ENCODE data around the gene RASA3. TPM values are rescaled to one million over a fixed set of nuclear protein-coding genes. Genes with fewer than 3 reads are reported as not detected.

The RASA3 gene
- total RNA-seq, 1 donor from 2014 or later = 41.1 TPM

DNA sequence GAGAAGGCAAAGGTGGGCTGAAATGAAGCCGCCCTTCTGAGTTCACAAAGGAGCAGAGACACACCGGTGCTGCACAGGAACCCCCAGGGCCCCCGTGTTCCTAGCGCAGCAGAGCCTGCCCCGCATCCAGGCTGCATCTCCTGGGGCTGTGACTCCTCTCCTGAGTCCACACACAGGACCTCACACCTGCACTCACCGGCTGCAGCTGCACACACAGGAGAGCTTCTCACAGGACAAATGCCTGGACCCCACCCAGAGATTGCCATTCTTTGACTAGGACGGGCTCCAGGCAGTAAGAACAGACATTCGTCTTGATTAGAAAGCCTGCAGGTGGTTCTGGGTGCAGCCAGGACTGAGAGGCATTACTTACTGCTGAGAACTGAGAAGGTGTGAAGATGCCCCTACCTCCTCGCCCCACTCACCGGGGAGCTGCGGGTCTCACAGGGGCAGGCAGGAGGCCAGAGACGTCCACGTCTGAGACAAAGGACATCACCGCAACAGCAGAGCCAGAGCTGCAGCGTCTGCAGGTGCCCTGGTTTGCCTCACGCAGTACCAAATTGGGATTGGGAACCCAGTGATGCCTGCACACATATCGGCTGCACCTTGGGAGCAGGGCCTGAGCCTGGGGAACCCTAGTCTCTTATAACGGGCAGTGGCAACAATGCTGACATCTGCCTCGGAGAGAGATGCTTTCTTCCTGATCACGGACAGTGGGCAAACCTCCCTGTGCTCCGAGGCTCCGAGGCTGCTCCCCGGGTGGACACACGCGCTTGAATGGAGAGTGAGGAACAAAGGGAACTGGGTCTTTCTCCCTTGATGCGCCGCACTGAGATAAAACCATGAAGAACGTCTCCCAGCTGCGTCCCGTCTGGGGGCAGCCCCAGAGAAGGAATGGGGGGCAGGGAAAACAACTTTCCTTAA lies 50.4 kb downstream of the RASA3 start:
- Histone ChIP-seq H3K4me3 (ENCODE audit: insufficient read depth, low read depth, low read length) (no peak overlapping the region), H3K9me3 (ENCODE audit: insufficient read depth, low read depth, low read length) (no peaks in the 10 kb centered on the region), H3K27ac (ENCODE audit: low read depth, low read length) (no peak overlapping the region), H3K4me2 (ENCODE audit: low read length) (no peak overlapping the region), H3K36me3 (ENCODE audit: insufficient read depth, low read length) (no peaks in the 10 kb centered on the region), H3K9ac (ENCODE audit: low read length) (no peak overlapping the region), H3K79me2 (ENCODE audit: insufficient read depth, low read length) (peaks cover 64% of the 10 kb centered on the region), H3K4me1 (ENCODE audit: insufficient read depth, low read length) (peaks cover 20% of the 10 kb centered on the region), H2AFZ (ENCODE audit: low read depth, low read length) (no peak overlapping the region), H3K27me3 (ENCODE audit: insufficient read depth, low read length) (no peaks in the 10 kb centered on the region), H4K20me1 (ENCODE audit: insufficient read depth, low read length) (peaks cover 64% of the 10 kb centered on the region)
- H3K4me1 Mint-ChIP-seq (ENCODE audit: low read depth, unreplicated experiment) = peaks cover 9% of the 10 kb centered on the region
- no peak for FAIRE-seq
- no peak overlapping the region for H3K4me3 Mint-ChIP-seq (ENCODE audit: unreplicated experiment)
- no peak overlapping the region for H3K27ac Mint-ChIP-seq (ENCODE audit: unreplicated experiment)
- DNase-seq (ENCODE audit: low read depth) = no peak
- no peaks in the 10 kb centered on the region for H3K9me3 Mint-ChIP-seq (ENCODE audit: unreplicated experiment)
- peaks cover 24% of the 10 kb centered on the region for H3K36me3 Mint-ChIP-seq (ENCODE audit: low read depth, unreplicated experiment)
- no peaks in the 10 kb centered on the region for H3K27me3 Mint-ChIP-seq (ENCODE audit: low read depth, unreplicated experiment)
- TF ChIP-seq, protein P1, sequence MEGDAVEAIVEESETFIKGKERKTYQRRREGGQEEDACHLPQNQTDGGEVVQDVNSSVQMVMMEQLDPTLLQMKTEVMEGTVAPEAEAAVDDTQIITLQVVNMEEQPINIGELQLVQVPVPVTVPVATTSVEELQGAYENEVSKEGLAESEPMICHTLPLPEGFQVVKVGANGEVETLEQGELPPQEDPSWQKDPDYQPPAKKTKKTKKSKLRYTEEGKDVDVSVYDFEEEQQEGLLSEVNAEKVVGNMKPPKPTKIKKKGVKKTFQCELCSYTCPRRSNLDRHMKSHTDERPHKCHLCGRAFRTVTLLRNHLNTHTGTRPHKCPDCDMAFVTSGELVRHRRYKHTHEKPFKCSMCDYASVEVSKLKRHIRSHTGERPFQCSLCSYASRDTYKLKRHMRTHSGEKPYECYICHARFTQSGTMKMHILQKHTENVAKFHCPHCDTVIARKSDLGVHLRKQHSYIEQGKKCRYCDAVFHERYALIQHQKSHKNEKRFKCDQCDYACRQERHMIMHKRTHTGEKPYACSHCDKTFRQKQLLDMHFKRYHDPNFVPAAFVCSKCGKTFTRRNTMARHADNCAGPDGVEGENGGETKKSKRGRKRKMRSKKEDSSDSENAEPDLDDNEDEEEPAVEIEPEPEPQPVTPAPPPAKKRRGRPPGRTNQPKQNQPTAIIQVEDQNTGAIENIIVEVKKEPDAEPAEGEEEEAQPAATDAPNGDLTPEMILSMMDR (IDR thresholded peaks at IDR 0.05; ENCODE audit: insufficient read depth, low read depth, low read length) = no peak
- no peak for TF ChIP-seq EZH2 (IDR thresholded peaks at IDR 0.05; ENCODE audit: insufficient read depth, low read length)

DNA sequence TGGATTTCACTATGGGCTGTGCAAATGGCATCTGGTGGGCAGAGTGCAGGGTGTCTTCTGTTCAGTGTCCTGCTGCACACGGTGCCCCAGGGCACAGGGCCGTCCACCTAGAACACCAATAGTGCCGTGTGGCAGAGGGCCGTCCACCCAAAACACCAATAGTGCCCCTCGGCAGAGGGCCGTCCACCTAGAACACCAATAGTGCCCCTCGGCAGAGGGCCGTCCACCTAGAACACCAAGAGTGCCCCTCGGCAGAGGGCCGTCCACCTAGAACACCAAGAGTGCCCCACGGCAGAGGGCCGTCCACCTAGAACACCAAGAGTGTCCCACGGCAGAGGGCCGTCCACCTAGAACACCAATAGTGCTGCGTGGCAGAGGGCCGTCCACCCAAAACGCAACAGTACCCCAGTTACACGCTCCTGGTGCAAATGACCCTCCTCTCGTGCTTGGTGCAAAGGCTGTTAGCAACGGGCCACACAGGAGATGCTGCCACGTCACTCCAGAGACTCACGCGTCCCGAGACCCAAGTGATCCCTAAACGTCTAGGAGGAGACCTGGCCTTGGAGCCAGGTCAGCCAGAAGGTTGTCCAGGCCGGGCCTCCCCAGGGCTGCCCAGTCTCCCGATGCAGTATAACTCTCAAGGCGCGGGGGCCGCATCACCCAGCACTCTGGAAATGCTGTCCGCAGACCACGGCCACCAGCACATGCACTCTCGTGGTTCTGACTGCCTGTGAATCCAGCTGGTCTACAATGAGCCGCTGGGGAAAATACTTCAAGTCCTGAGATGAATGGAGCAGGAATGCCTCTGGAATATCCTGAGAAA lies 51.5 kb downstream of the RASA3 start:
- peaks cover 9% of the 10 kb centered on the region for H3K4me1 Mint-ChIP-seq (ENCODE audit: low read depth, unreplicated experiment)
- H3K27me3 ChIP-seq (ENCODE audit: insufficient read depth, low read length) = no peaks in the 10 kb centered on the region
- H3K4me3 Mint-ChIP-seq (ENCODE audit: unreplicated experiment) = no peak overlapping the region
- TF ChIP-seq, protein P1 (IDR thresholded peaks at IDR 0.05; ENCODE audit: insufficient read depth, low read depth, low read length) = no peak
- no peak for TF ChIP-seq EZH2 (IDR thresholded peaks at IDR 0.05; ENCODE audit: insufficient read depth, low read length)
- H3K4me1 ChIP-seq (ENCODE audit: insufficient read depth, low read length) = peaks cover 20% of the 10 kb centered on the region
- no peak overlapping the region for H3K27ac Mint-ChIP-seq (ENCODE audit: unreplicated experiment)
- no peak for FAIRE-seq
- no peaks in the 10 kb centered on the region for H3K27me3 Mint-ChIP-seq (ENCODE audit: low read depth, unreplicated experiment)
- H3K79me2 ChIP-seq (ENCODE audit: insufficient read depth, low read length) = peaks cover 75% of the 10 kb centered on the region
- H3K36me3 ChIP-seq (ENCODE audit: insufficient read depth, low read length) = no peaks in the 10 kb centered on the region
- H3K9ac ChIP-seq (ENCODE audit: low read length) = no peak overlapping the region
- no peaks in the 10 kb centered on the region for H3K9me3 Mint-ChIP-seq (ENCODE audit: unreplicated experiment)
- no peak overlapping the region for H2AFZ ChIP-seq (ENCODE audit: low read depth, low read length)
- no peak for DNase-seq (ENCODE audit: low read depth)
- no peaks in the 10 kb centered on the region for H3K9me3 ChIP-seq (ENCODE audit: insufficient read depth, low read depth, low read length)
- H3K4me2 ChIP-seq (ENCODE audit: low read length) = no peak overlapping the region
- H3K27ac ChIP-seq (ENCODE audit: low read depth, low read length) = no peak overlapping the region
- H3K36me3 Mint-ChIP-seq (ENCODE audit: low read depth, unreplicated experiment) = peaks cover 26% of the 10 kb centered on the region
- H4K20me1 ChIP-seq (ENCODE audit: insufficient read depth, low read length) = peaks cover 75% of the 10 kb centered on the region
- H3K4me3 ChIP-seq (ENCODE audit: insufficient read depth, low read depth, low read length) = no peak overlapping the region

Measured in astrocyte (in vitro differentiated cells and primary cell).